ENCODE measurements around the gene FOXA2. TPM values are rescaled to one million over a fixed set of nuclear protein-coding genes. Genes with fewer than 3 reads are reported as not detected.

Gene FOXA2
- total and polyA plus RNA-seq, 10 donors = not detected

- H3K27ac ChIP-seq = no peak overlapping the region
Observed at GRCh38 chr20:22579119-22579427, 5.3 kb downstream of the FOXA2 start.

GRCh38 chr20:22578221-22579118, 5.9 kb downstream of the FOXA2 start:
- Histone ChIP-seq H3K4me3 (peak overlapping the region in 3 of 8 donors; percentile 11 to 45 (median 11)), H3K4me1 (peaks cover 5 to 42% (median 21%) of the 10 kb centered on the region in 6 donors), H3K27me3 (replicated peaks in 1 of 7) (peaks cover 9 to 100% (median 100%) of the 10 kb centered on the region in 7 donors), H3K36me3 (no peaks in the 10 kb centered on the region), H3K9me3 (peaks cover 0 to 8% (median 0%) of the 10 kb centered on the region in 8 donors), H3K27ac (no peak overlapping the region)
- TF ChIP-seq POLR2A (IDR thresholded peaks at IDR 0.05) = no peak
- TF ChIP-seq CTCF (IDR thresholded peaks at IDR 0.05 in 8 of 11, conservative IDR thresholded peaks at IDR 0.05 in 3 of 11) = no peak
- no peak for TF ChIP-seq POLR2AphosphoS5 (IDR thresholded peaks at IDR 0.05)
- no peak for DNase-seq
- 7 to 16% (median 8%) methylated on average over 54 to 56 of the region's 56 CpGs for WGBS, 5 donors
- intact Hi-C loops (cut with DNase I; ENCODE audit: low total_unique reads) = no loop called here

More at GRCh38 chr20:22579119-22579427, 5.3 kb downstream of the FOXA2 start:
- H3K27me3 ChIP-seq (replicated peaks in 1 of 7) = peaks cover 9 to 100% (median 100%) of the 10 kb centered on the region in 7 donors
- DNase-seq = no peak
- TF ChIP-seq POLR2AphosphoS5 (IDR thresholded peaks at IDR 0.05) (no peak), POLR2A (IDR thresholded peaks at IDR 0.05) (no peak), CTCF (IDR thresholded peaks at IDR 0.05 in 8 of 11, conservative IDR thresholded peaks at IDR 0.05 in 3 of 11) (no peak)
- peaks cover 0 to 8% (median 0%) of the 10 kb centered on the region in 8 donors for H3K9me3 ChIP-seq
- peaks cover 6 to 48% (median 27%) of the 10 kb centered on the region in 6 donors for H3K4me1 ChIP-seq
- intact Hi-C loops (cut with DNase I; ENCODE audit: low total_unique reads) = no loop called here
- no peaks in the 10 kb centered on the region for H3K36me3 ChIP-seq
- 5 to 16% (median 7%) methylated on average over 21 of the region's 21 CpGs for WGBS, 5 donors
- H3K4me3 ChIP-seq = peak overlapping the region in 3 of 8 donors; percentile 11 to 45 (median 11)

- intact Hi-C loops (cut with DNase I; ENCODE audit: low total_unique reads) = no loop called here
- DNase-seq = no peak
- H3K4me3 ChIP-seq = peak overlapping the region in 2 of 8 donors; percentile 8 to 32
- no peaks in the 10 kb centered on the region for H3K36me3 ChIP-seq
- H3K4me1 ChIP-seq = peaks cover 0 to 34% (median 14%) of the 10 kb centered on the region in 6 donors
- TF ChIP-seq POLR2AphosphoS5 (IDR thresholded peaks at IDR 0.05) (no peak), POLR2A (IDR thresholded peaks at IDR 0.05) (no peak), CTCF (IDR thresholded peaks at IDR 0.05 in 8 of 11, conservative IDR thresholded peaks at IDR 0.05 in 3 of 11) (no peak)
- peaks cover 0 to 8% (median 0%) of the 10 kb centered on the region in 8 donors for H3K9me3 ChIP-seq
- no peak overlapping the region for H3K27ac ChIP-seq
- 5 to 13% (median 6%) methylated on average over 31 to 44 of the region's 44 CpGs for WGBS, 5 donors
- peaks cover 5 to 100% (median 100%) of the 10 kb centered on the region in 7 donors for H3K27me3 ChIP-seq (replicated peaks in 1 of 7)
Observed at GRCh38 chr20:22577515-22578220, 6.7 kb downstream of the FOXA2 start.

Measured in spleen (tissue), 11 donors.